HG02885 (cell line): ENCODE measurements around the gene CSNK1G2.
"Not testable (repeated sequence)": the region's sequence is repeated elsewhere in the genome, so short reads cannot be mapped to it uniquely, and the experiment has no call there.

Experiments
- ATAC-seq: cut with Tn5 transposase; IDR thresholded peaks from one replicate; pipeline ENCODE4 v1.9.1; 2021; ENCODE audit warnings: mild to moderate bottlenecking; ENCODE audit not compliant: unreplicated experiment, poor library complexity

The CSNK1G2 gene

GRCh38 chr19:1986357-1987162 lies 45.6 kb downstream of the CSNK1G2 start:
- no peak for ATAC-seq

GRCh38 chr19:1987197-1988187 lies 46.5 kb downstream of the CSNK1G2 start:
- no peak for ATAC-seq

- not testable (repeated sequence) for ATAC-seq
Observed at GRCh38 chr19:1988464-1988863, 47.5 kb downstream of the CSNK1G2 start.

GRCh38 chr19:1989513-1990229 lies 48.7 kb downstream of the CSNK1G2 start:
- no peak for ATAC-seq

GRCh38 chr19:1990230-1991017 lies 49.5 kb downstream of the CSNK1G2 start:
- ATAC-seq = no peak

- ATAC-seq = no peak
Observed at GRCh38 chr19:1991018-1991913, 50.3 kb downstream of the CSNK1G2 start.

GRCh38 chr19:1992759-1993260 lies 51.8 kb downstream of the CSNK1G2 start:
- ATAC-seq = no peak

GRCh38 chr19:1997353-1998233 lies 56.6 kb downstream of the CSNK1G2 start:
- ATAC-seq = no peak

- ATAC-seq = no peak
Observed at GRCh38 chr19:1998712-1999708, 58.0 kb downstream of the CSNK1G2 start.

GRCh38 chr19:1999856-2000515 lies 59.0 kb downstream of the CSNK1G2 start:
- no peak for ATAC-seq

GRCh38 chr19:2003874-2004273 lies 62.9 kb downstream of the CSNK1G2 start:
- no peak for ATAC-seq

- no peak for ATAC-seq
Observed at GRCh38 chr19:2010135-2010668, 69.2 kb downstream of the CSNK1G2 start.

- no peak for ATAC-seq
Observed at GRCh38 chr19:2011169-2011568, 70.2 kb downstream of the CSNK1G2 start.

GRCh38 chr19:2012941-2013682 lies 72.1 kb downstream of the CSNK1G2 start:
- ATAC-seq = no peak

- no peak for ATAC-seq
Observed at GRCh38 chr19:2013683-2013961, 72.7 kb downstream of the CSNK1G2 start.
